NCI-H2029 (cell line): ENCODE measurements around the gene UBE2D2.
"Not testable (repeated sequence)": the region's sequence is repeated elsewhere in the genome, so short reads cannot be mapped to it uniquely, and the experiment has no call there.

Experiments
- DNase-seq: peaks from one replicate; lab custom pipeline; 2025; lab: John Stamatoyannopoulos, UW

Gene UBE2D2

GRCh38 chr5:139549162-139549894, 11.8 kb upstream of the UBE2D2 start:
- DNase-seq: no peak

- not testable (repeated sequence) for DNase-seq
These were observed 10.9 kb upstream of the UBE2D2 start for GRCh38 chr5:139550051-139550872.

- DNase-seq: no peak
These were observed 9.8 kb upstream of the UBE2D2 start for GRCh38 chr5:139551191-139551889.

- DNase-seq: no peak
These were observed 8.1 kb upstream of the UBE2D2 start for GRCh38 chr5:139552893-139553575.

- no peak for DNase-seq
These were observed 6.9 kb upstream of the UBE2D2 start for GRCh38 chr5:139554264-139554663.

- DNase-seq: no peak
These were observed 3.3 kb upstream of the UBE2D2 start for GRCh38 chr5:139557811-139558210.

- DNase-seq: no peak
These were observed 714 bp downstream of the UBE2D2 start for GRCh38 chr5:139561655-139562451.

GRCh38 chr5:139562847-139563246, 1.7 kb downstream of the UBE2D2 start:
- no peak for DNase-seq

- DNase-seq: no peak
These were observed 4.5 kb downstream of the UBE2D2 start for GRCh38 chr5:139565411-139566305.

- DNase-seq: no peak
These were observed 5.5 kb downstream of the UBE2D2 start for GRCh38 chr5:139566611-139567010.

GRCh38 chr5:139569270-139569955, 8.3 kb downstream of the UBE2D2 start:
- DNase-seq: no peak

GRCh38 chr5:139571543-139571942, 10.4 kb downstream of the UBE2D2 start:
- no peak for DNase-seq

- no peak for DNase-seq
These were observed 10.8 kb downstream of the UBE2D2 start for GRCh38 chr5:139571966-139572365.

- no peak for DNase-seq
These were observed 13.6 kb downstream of the UBE2D2 start for GRCh38 chr5:139574641-139575312.

- no peak for DNase-seq
These were observed 14.1 kb downstream of the UBE2D2 start for GRCh38 chr5:139575313-139575646.

GRCh38 chr5:139575751-139576150, 14.6 kb downstream of the UBE2D2 start:
- no peak for DNase-seq

GRCh38 chr5:139577689-139578290, 16.7 kb downstream of the UBE2D2 start:
- peak; percentile 69 for DNase-seq

- no peak for DNase-seq
These were observed 17.2 kb downstream of the UBE2D2 start for GRCh38 chr5:139578325-139578724.

- not testable (repeated sequence) for DNase-seq
These were observed 21.0 kb downstream of the UBE2D2 start for GRCh38 chr5:139582181-139582580.
